Colon (tissue), 2 donors: ENCODE measurements around the gene EIF5A2.

Source experiments
- FAIRE-seq: peaks from 2 replicates; lab custom pipeline; 2012; peaks lifted over from hg19 to GRCh38; lab: Jason Lieb, UNC
- donor health status: control.
- donor health status: control.

Gene EIF5A2

GRCh38 chr3:170852324-170852723 is 56.1 kb downstream of the EIF5A2 start:
- FAIRE-seq: no peak

GRCh38 chr3:170848292-170848917 is 60.0 kb downstream of the EIF5A2 start:
- no peak for FAIRE-seq

DNA sequence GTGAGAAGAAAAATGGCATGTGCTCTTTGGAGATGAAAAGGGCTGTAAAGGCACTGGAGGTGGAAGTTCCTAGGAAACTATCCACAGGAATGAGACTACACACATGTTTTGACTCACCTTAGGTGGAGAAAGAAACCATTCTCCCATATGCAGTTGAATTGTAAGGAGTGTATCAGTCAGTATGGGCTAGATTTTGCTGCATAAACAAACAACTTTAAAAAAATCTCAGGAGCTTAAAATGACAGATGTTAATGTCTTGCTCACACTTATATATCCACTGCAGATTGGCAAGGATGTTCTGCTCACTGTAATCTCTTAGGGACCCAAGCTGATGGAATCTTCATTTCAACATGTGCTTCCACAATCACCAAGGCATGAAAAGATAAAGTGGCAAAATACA is 64.1 kb downstream of the EIF5A2 start:
- no peak for FAIRE-seq

DNA sequence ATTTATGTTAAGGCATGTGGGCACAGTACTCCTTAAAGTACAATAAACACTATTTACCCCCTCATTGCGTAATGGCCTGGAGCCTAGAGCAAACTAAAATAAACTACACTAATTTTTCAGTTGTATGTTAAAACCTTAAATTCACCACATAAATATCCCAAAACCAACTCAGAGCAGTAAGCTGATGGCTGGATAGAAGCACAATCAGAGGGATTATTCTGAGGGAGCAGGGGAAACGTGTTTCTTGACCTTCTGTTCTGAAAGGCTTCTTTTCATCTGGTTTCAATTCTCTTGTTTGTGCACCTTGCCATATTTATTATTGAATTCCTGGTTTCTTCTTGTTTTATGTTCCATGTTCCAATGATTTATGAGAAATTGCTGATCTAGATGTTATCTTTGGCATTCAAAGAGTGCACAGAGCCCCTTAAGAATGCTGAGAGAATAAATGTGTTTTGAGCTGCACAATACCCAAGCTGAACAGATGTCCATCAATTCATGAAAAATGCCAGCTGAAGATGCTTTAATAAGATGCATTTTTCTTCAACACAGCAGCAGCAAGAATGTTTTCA is 68.1 kb downstream of the EIF5A2 start:
- no peak for FAIRE-seq

- no peak for FAIRE-seq
These were observed 68.8 kb downstream of the EIF5A2 start for GRCh38 chr3:170839518-170840100.
